ENCODE measurements around the gene ZNF175.

GRCh38 chr19:51551673-51552432 is 19.2 kb upstream of the ZNF175 start:
- no peak for TF ChIP-seq CTCF (IDR thresholded peaks at IDR 0.05)
- no peak for TF ChIP-seq EZH2 (IDR thresholded peaks at IDR 0.05)
